ENCODE results near the gene TNNT2.

The TNNT2 gene

GRCh38 chr1:201399352-201400126, 22.1 kb upstream of the TNNT2 start:
- Histone ChIP-seq H3K4me1 (ENCODE audit: control extremely low read depth in 1 of 4, control insufficient read depth in 4 of 4, insufficient read depth in 4 of 4, low read length in 3 of 4) (peaks cover 0 to 6% (median 3%) of the 10 kb centered on the region in 4 experiments), H3K4me3 (ENCODE audit: control insufficient read depth in 1 of 7, extremely low read depth in 1 of 7, insufficient read depth in 4 of 7, low read depth in 2 of 7, low read length in 6 of 7) (peak overlapping the region in 3 of 7 experiments; percentile 38 to 57 (median 44)), H3K9me3 (ENCODE audit: control extremely low read depth in 1 of 5, control insufficient read depth in 4 of 5, insufficient read depth in 2 of 5, low read depth in 1 of 5, low read length in 4 of 5) (no peaks in the 10 kb centered on the region), H3K36me3 (ENCODE audit: control insufficient read depth in 4 of 4, insufficient read depth in 4 of 4, low read length in 3 of 4) (no peaks in the 10 kb centered on the region), H3K27me3 (replicated peaks in 2 of 5; ENCODE audit: control insufficient read depth in 4 of 5, insufficient read depth in 5 of 5, low read length in 4 of 5) (peaks cover 12 to 70% (median 40%) of the 10 kb centered on the region in 5 experiments), H3K27ac (ENCODE audit: insufficient read depth in 1 of 2, low read depth in 1 of 2, low read length in 2 of 2, poor library complexity in 1 of 2, severe bottlenecking in 2 of 2) (no peak overlapping the region)
- 3% methylated on average over 59 of the region's 62 CpGs for WGBS (ENCODE audit: insufficient coverage)
- POLR2A ChIA-PET = no interaction called here
- peak in 1 of 3 donors; percentile 11 for DNase-seq
- CTCF ChIA-PET = interaction anchor here (2.1 kb wide), 1 partner anchor 11 kb away, joined by 8 read pairs; no protein-coding TSS in a partner anchor

GRCh38 chr1:201399018-201399351, 21.5 kb upstream of the TNNT2 start, which contains the start of gene LAD1:
LAD1 (minus strand) TSS chr1:201399324; CDS start chr1:201399306, 18 bp downstream.
- H3K27me3 ChIP-seq (replicated peaks in 2 of 5; ENCODE audit: control insufficient read depth in 4 of 5, insufficient read depth in 5 of 5, low read length in 4 of 5) = peaks cover 12 to 69% (median 41%) of the 10 kb centered on the region in 5 experiments
- peak within 1 kb of the TSS in 3 of 7 experiments; percentile 38 to 57 (median 44) for H3K4me3 ChIP-seq (ENCODE audit: control insufficient read depth in 1 of 7, extremely low read depth in 1 of 7, insufficient read depth in 4 of 7, low read depth in 2 of 7, low read length in 6 of 7)

GRCh38 chr1:201397675-201398074, 20.2 kb upstream of the TNNT2 start:
- Histone ChIP-seq H3K27ac (ENCODE audit: insufficient read depth in 1 of 2, low read depth in 1 of 2, low read length in 2 of 2, poor library complexity in 1 of 2, severe bottlenecking in 2 of 2) (no peak overlapping the region), H3K4me1 (ENCODE audit: control extremely low read depth in 1 of 4, control insufficient read depth in 4 of 4, insufficient read depth in 4 of 4, low read length in 3 of 4) (peaks cover 0 to 10% (median 5%) of the 10 kb centered on the region in 4 experiments), H3K36me3 (ENCODE audit: control insufficient read depth in 4 of 4, insufficient read depth in 4 of 4, low read length in 3 of 4) (no peaks in the 10 kb centered on the region), H3K4me3 (ENCODE audit: control insufficient read depth in 1 of 7, extremely low read depth in 1 of 7, insufficient read depth in 4 of 7, low read depth in 2 of 7, low read length in 6 of 7) (no peak overlapping the region), H3K9me3 (ENCODE audit: control extremely low read depth in 1 of 5, control insufficient read depth in 4 of 5, insufficient read depth in 2 of 5, low read depth in 1 of 5, low read length in 4 of 5) (no peaks in the 10 kb centered on the region), H3K27me3 (replicated peaks in 2 of 5; ENCODE audit: control insufficient read depth in 4 of 5, insufficient read depth in 5 of 5, low read length in 4 of 5) (peaks cover 12 to 58% (median 42%) of the 10 kb centered on the region in 5 experiments)
- CTCF ChIA-PET = interaction anchor here (1.2 to 1.5 kb wide), 2 partner anchors 12 to 38 kb away, joined by 4 read pairs; no protein-coding TSS in a partner anchor
- WGBS (ENCODE audit: insufficient coverage) = 100% methylated on average over 1 of the region's 2 CpGs
- POLR2A ChIA-PET = no interaction called here
- no peak for DNase-seq

More at GRCh38 chr1:201399018-201399351, 21.5 kb upstream of the TNNT2 start, which contains the start of gene LAD1:
- Histone ChIP-seq H3K36me3 (ENCODE audit: control insufficient read depth in 4 of 4, insufficient read depth in 4 of 4, low read length in 3 of 4) (no peaks in the 10 kb centered on the region), H3K27ac (ENCODE audit: insufficient read depth in 1 of 2, low read depth in 1 of 2, low read length in 2 of 2, poor library complexity in 1 of 2, severe bottlenecking in 2 of 2) (no peak within 1 kb of the TSS), H3K4me1 (ENCODE audit: control extremely low read depth in 1 of 4, control insufficient read depth in 4 of 4, insufficient read depth in 4 of 4, low read length in 3 of 4) (peaks cover 0 to 6% (median 3%) of the 10 kb centered on the region in 4 experiments), H3K9me3 (ENCODE audit: control extremely low read depth in 1 of 5, control insufficient read depth in 4 of 5, insufficient read depth in 2 of 5, low read depth in 1 of 5, low read length in 4 of 5) (no peaks in the 10 kb centered on the region)
- DNase-seq = no peak
- POLR2A ChIA-PET = no interaction called here
- CTCF ChIA-PET = no interaction called here
- 6% methylated on average over 25 of the region's 25 CpGs for WGBS (ENCODE audit: insufficient coverage)

- WGBS (ENCODE audit: insufficient coverage) = 94% methylated on average over 9 of the region's 10 CpGs
- CTCF ChIA-PET = interaction anchor here (1.5 to 1.8 kb wide), 2 partner anchors 12 to 38 kb away, joined by 4 to 8 read pairs; no protein-coding TSS in a partner anchor
- Histone ChIP-seq H3K27me3 (replicated peaks in 2 of 5; ENCODE audit: control insufficient read depth in 4 of 5, insufficient read depth in 5 of 5, low read length in 4 of 5) (peaks cover 12 to 52% (median 40%) of the 10 kb centered on the region in 5 experiments), H3K4me3 (ENCODE audit: control insufficient read depth in 1 of 7, extremely low read depth in 1 of 7, insufficient read depth in 4 of 7, low read depth in 2 of 7, low read length in 6 of 7) (no peak overlapping the region), H3K36me3 (ENCODE audit: control insufficient read depth in 4 of 4, insufficient read depth in 4 of 4, low read length in 3 of 4) (no peaks in the 10 kb centered on the region), H3K9me3 (ENCODE audit: control extremely low read depth in 1 of 5, control insufficient read depth in 4 of 5, insufficient read depth in 2 of 5, low read depth in 1 of 5, low read length in 4 of 5) (no peaks in the 10 kb centered on the region), H3K27ac (ENCODE audit: insufficient read depth in 1 of 2, low read depth in 1 of 2, low read length in 2 of 2, poor library complexity in 1 of 2, severe bottlenecking in 2 of 2) (no peak overlapping the region), H3K4me1 (ENCODE audit: control extremely low read depth in 1 of 4, control insufficient read depth in 4 of 4, insufficient read depth in 4 of 4, low read length in 3 of 4) (peaks cover 0 to 10% (median 5%) of the 10 kb centered on the region in 4 experiments)
- no peak for DNase-seq
- POLR2A ChIA-PET = no interaction called here
Measured at GRCh38 chr1:201396861-201397464, 19.5 kb upstream of the TNNT2 start.

GRCh38 chr1:201395936-201396335, 18.5 kb upstream of the TNNT2 start:
- CTCF ChIA-PET = interaction anchor here (1.2 to 2.7 kb wide), 4 partner anchors 11 to 39 kb away, joined by 3 to 24 read pairs (median 6); no protein-coding TSS in a partner anchor
- H3K27ac ChIP-seq (ENCODE audit: insufficient read depth in 1 of 2, low read depth in 1 of 2, low read length in 2 of 2, poor library complexity in 1 of 2, severe bottlenecking in 2 of 2) = no peak overlapping the region
- DNase-seq = no peak

GRCh38 chr1:201394591-201394990, 17.1 kb upstream of the TNNT2 start:
- ChIA-PET CTCF (interaction anchor here (1.0 to 2.7 kb wide), 8 partner anchors 9 to 46 kb away, joined by 3 to 24 read pairs (median 4); no protein-coding TSS in a partner anchor), POLR2A (no interaction called here)
- no CpG with 5 or more reads among the region's 3 CpGs for WGBS (ENCODE audit: insufficient coverage)
- Histone ChIP-seq H3K27me3 (replicated peaks in 2 of 5; ENCODE audit: control insufficient read depth in 4 of 5, insufficient read depth in 5 of 5, low read length in 4 of 5) (peaks cover 0 to 29% (median 27%) of the 10 kb centered on the region in 5 experiments), H3K9me3 (ENCODE audit: control extremely low read depth in 1 of 5, control insufficient read depth in 4 of 5, insufficient read depth in 2 of 5, low read depth in 1 of 5, low read length in 4 of 5) (no peaks in the 10 kb centered on the region), H3K4me1 (ENCODE audit: control extremely low read depth in 1 of 4, control insufficient read depth in 4 of 4, insufficient read depth in 4 of 4, low read length in 3 of 4) (peaks cover 0 to 10% (median 5%) of the 10 kb centered on the region in 4 experiments), H3K27ac (ENCODE audit: insufficient read depth in 1 of 2, low read depth in 1 of 2, low read length in 2 of 2, poor library complexity in 1 of 2, severe bottlenecking in 2 of 2) (no peak overlapping the region), H3K4me3 (ENCODE audit: control insufficient read depth in 1 of 7, extremely low read depth in 1 of 7, insufficient read depth in 4 of 7, low read depth in 2 of 7, low read length in 6 of 7) (no peak overlapping the region), H3K36me3 (ENCODE audit: control insufficient read depth in 4 of 4, insufficient read depth in 4 of 4, low read length in 3 of 4) (no peaks in the 10 kb centered on the region)
- no peak for DNase-seq

More at GRCh38 chr1:201395936-201396335, 18.5 kb upstream of the TNNT2 start:
- WGBS (ENCODE audit: insufficient coverage) = 95% methylated on average over 4 of the region's 4 CpGs
- Histone ChIP-seq H3K9me3 (ENCODE audit: control extremely low read depth in 1 of 5, control insufficient read depth in 4 of 5, insufficient read depth in 2 of 5, low read depth in 1 of 5, low read length in 4 of 5) (no peaks in the 10 kb centered on the region), H3K4me1 (ENCODE audit: control extremely low read depth in 1 of 4, control insufficient read depth in 4 of 4, insufficient read depth in 4 of 4, low read length in 3 of 4) (peaks cover 0 to 10% (median 5%) of the 10 kb centered on the region in 4 experiments), H3K36me3 (ENCODE audit: control insufficient read depth in 4 of 4, insufficient read depth in 4 of 4, low read length in 3 of 4) (no peaks in the 10 kb centered on the region), H3K4me3 (ENCODE audit: control insufficient read depth in 1 of 7, extremely low read depth in 1 of 7, insufficient read depth in 4 of 7, low read depth in 2 of 7, low read length in 6 of 7) (no peak overlapping the region), H3K27me3 (replicated peaks in 2 of 5; ENCODE audit: control insufficient read depth in 4 of 5, insufficient read depth in 5 of 5, low read length in 4 of 5) (peaks cover 4 to 42% (median 33%) of the 10 kb centered on the region in 5 experiments)
- POLR2A ChIA-PET = no interaction called here
